Stimulated activated CD8-positive, alpha-beta memory T cell treated with anti-CD3 and anti-CD28 coated beads, Interleukin-15, amount 100 ng/mL, for 4 hours (primary cell): ENCODE results near the gene CCDC33.

Experiments used
- DNase-seq, 2 donors: peaks; one replicate each; pipeline ENCODE4 v3.0.0-alpha.2; 2020; ENCODE audit warnings: low read depth in 2 of 2

Gene CCDC33

DNA sequence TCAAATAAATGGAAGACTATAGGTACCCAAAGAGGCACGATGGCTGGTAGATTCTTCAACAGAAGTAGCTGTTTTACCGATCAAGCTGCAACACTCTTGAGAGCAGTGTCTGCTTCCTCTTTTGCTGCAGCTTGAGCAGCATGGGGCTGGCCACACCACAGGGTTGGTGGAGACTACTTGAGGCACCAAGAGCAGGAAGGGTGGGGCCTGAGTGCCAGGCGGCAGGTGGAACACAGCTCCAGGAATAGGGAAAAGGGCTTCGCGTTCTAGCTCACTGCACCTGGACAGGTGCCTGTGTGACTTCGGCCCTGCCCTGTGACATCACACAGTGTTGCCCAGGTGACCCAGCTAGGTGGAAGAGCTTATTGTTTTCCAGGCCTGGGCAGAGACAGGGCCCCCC is at the start of gene CCDC33:
Gene CCDC33 (plus strand): TSS at position 365 of the 400 bp plus-strand sequence. CDS start 394 bp downstream, outside the sequence.
- DNase-seq: no peak

DNA sequence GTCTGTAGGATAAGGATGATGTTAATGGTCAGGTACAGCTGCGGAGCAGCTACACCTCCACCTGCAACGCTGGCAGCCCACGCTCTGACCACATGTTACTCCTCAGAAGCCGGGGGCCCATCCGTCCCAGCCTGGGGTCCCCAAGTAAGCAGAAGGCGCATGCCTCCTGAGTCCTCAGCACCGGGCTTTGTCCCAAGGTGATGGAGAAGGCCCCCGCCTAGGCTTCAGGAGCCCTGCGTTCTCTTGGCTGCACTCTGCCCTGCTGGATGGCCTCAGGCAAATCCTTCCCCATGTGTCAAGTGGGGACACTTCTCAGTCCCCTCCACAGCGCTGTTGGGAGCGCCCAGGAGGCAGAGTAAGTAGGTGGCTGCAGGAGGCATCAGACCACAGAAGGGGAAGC is 47.9 kb upstream of the CCDC33 start:
- DNase-seq: no peak

DNA sequence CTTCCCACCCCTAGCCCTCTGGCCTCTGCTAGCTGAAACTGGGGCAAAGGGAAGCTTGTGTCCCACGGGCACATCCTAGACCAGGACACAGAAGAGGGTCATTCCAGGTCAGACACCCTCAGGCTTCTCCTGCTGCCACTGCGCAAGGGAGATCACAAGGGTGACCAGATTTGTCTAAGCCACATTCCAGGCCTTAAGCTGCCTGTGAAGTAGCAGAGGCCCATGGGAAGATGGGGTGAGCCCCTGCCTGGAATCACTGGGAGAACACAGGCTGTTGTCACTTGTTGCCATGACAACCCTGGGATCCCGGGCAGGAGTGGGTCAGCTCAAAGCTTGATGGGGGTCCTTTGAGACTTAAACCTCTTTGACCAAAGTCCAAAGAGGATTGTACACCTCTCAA is 44.3 kb upstream of the CCDC33 start:
- DNase-seq: no peak

DNA sequence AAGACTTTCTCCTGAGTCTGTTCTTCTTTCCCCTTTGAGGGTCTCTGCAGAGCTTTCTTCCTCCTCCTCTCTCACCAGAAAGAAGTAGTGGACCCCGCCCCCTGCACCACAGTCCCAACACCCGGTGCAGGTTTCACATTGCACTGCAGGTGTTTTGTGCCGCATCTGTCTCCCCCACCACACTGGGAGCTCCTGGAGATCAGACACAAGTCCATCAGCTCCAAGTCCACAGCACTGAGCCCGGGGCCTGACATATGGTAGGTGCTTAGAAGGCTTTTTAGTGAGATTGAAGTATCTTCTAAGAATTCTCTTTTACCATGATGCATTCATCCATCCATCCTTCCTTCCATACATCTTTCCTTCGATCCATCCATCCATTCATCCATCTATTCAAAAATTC is 43.4 kb upstream of the CCDC33 start:
- DNase-seq: no peak

DNA sequence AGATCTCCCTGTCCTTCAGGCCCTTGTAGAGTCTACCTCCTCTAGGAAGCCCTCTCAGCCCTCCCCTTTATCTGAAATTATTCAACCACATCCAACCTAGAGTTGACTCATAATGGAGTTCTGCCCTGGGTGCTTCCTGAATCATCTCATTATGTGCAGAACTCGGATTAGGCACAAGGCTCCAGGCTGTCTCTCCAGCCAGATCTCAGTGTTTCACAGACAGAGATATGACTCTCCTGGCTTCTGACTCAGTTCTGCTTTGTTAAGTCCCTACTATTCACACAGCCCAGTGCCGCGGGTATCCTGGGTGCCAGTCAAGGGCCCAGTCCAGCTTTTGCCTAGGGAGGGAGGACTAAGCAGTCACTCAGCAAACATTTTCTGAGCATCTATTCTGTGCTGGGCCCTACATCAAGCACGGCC is 42.8 kb upstream of the CCDC33 start:
- DNase-seq: no peak

DNA sequence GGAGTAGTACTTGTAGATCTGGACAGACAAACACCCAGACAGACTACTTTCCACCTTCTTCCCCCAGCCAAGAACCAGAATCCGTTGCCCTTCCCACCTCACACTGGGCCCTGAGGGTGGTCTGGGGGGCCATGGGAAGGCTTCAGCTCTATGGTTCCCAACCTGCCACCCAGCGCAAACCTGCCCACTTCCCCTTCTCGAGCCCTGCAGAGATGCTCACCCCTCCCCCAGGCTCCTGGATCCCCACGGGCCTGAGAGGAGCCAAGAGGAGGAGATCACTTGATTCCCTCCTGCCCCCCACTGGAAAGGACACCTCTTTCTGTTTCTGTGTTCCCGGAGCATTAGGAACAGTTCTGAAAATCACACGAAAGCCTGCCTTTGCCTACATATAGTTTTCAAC is 42.2 kb upstream of the CCDC33 start:
- DNase-seq: no peak

DNA sequence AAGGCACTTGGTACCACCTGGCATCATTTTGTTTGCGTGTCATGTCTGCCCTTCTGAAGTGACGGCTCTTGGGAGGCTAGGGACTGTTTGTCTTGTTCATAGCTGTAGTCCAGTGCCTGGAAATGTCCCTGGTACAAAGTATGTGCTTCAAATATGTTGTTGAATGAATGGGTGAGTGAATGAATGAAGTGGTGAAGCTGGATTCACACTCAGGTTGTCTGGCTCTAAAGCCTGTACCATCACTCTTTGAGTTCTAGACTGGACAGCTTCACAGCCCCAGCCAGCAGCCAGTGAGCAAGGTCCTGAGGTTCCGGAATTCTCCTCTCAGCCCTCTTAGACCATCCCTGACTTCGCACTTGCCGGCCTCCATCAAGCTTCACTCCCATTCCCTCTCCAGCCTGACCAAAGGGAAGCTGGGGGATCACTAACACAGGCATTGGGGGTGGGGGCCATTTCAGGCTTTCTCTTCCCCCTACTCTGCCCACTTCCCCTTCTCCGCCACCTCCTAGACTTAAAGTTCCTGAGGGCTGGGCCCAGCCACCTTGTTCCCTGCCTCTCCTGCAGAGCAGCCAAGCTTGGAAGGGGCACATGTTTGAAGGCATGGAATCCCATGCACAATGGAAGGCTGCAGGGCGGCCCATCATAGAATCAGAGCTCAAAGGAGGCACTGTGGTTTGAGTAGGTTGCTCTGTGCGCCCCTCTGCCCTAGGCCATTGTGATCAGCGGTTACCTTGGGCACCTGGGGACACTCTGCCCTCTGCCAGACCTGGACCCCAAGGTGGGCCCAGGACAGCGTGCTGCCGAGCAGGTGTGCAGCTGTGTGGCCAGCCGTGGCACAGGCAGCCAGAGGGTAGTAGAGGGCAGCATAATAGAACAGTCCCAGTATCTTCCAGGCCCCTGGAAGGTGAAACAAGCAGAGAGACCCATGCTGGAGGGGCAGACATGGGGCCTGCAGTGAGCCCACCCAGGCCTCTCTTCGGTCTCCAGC is 41.3 kb upstream of the CCDC33 start:
- DNase-seq: no peak

DNA sequence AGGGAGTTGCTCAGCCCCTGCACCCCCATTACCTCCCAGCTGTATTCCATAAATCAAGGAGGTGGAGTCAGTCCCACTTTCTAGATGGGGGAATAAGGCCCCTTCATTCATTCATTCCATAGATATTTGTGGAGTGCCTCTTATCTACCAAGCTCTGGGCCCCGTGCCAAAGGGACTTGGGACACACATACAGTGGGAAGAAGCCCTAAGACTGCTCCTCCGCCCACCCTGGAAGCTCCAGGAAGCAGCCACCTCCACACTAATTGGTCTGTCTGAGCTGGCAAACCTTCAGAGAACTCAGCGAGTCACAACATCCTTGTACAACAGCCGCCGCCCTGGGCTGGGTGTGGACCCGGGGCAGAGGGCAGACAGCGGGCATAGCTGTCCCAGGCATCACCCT is 40.0 kb upstream of the CCDC33 start:
- no peak for DNase-seq

DNA sequence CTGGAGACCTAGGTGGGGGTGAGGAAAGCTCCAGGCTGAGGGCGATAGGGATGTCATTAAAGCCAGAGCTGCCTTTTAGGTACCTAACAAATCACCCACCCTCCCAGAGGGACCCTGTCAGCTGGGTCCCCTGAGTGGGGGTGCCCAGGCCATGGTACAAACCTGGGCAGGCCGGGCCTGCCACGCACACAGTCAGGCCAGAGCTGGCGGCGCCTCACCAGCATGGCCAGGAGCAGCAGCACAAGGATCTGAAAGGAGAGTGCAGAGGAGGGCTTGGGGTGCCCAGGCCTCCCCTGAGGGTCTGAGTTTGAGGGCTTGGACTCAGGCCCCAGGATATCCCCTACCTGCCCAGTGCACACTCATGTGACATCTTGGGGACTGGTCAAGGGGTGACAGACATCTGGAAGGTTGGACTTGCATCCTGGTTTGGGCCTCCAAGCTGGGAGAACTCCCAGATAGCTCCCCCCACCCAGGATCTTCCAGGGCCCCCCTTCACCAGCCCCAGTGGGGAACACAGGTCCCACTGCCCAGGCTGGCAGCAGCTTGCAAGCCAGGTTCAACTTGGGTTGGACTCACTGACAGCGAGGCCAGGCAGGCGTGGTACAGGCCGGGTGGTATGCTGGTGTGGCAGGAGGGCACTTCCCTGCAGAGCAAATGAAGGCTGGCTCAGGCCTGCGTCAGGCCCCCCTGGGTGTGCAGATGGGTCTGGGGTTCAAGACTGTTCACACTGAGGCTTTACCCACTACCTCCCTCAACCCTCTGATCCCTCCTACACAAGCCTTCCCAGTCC is 38.8 kb upstream of the CCDC33 start:
- no peak for DNase-seq

DNA sequence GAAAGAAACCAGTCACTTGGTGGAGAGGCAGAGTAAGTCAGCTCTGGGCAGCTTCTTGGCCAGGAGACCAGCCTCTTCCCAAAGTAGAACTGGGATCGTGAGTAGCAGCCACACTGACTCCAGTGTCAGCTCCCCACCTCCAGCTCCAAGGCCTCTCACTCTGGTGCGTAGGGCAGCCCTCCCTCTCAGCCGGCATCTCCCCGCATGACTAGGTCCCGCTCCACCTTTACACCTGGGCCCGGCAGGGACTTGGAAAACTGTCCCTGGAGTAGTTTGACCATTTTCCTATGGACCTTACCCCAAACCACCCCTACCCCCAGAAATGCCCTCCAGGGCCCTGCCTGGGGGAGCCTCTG is 36.9 kb upstream of the CCDC33 start:
- no peak for DNase-seq

DNA sequence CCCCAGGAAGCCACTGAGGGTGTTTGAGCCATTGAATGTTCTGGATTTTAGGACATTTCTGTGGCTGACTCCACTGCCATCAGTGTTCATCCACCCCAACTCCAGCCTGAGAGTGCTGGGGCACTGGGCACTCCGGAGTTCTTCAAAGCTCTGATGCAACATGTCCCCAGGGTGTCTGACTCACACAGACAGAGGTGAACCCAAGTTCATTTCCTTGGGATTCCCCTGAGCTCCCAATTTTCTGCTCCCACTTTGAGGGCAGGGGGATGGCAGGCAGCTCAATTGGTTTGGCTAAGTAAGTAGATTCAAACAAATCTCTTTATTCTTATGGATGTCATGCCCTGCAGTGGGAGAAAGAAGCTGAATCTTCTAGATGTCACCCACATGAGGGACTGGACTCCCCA is 35.7 kb upstream of the CCDC33 start:
- no peak for DNase-seq

DNA sequence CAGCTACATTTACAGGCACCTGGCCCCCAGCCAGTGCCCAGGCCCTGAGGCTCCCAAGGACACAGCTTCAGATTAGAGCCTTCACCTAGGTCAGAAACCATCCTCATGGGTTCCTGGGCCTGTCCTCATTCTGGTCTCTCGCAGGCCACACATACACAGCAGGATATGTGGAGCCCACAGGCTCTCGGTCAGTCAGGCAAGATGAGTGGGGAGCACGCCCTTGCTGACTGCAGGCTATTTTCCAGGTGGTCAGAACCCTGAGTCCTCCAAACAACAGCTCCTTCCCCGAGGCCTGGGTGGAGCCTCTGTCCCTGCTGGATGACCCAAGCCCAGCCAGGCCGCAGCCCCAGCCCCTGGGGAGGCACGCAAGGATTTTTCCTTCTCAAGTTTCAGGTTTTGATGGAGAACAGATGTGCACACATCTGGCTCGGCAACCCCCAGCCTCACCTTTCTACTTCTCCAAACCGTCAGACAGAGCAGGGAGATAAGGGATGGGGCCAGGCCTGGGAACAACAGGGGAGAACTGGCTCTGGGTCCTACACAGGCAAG is 35.2 kb upstream of the CCDC33 start:
- no peak for DNase-seq

DNA sequence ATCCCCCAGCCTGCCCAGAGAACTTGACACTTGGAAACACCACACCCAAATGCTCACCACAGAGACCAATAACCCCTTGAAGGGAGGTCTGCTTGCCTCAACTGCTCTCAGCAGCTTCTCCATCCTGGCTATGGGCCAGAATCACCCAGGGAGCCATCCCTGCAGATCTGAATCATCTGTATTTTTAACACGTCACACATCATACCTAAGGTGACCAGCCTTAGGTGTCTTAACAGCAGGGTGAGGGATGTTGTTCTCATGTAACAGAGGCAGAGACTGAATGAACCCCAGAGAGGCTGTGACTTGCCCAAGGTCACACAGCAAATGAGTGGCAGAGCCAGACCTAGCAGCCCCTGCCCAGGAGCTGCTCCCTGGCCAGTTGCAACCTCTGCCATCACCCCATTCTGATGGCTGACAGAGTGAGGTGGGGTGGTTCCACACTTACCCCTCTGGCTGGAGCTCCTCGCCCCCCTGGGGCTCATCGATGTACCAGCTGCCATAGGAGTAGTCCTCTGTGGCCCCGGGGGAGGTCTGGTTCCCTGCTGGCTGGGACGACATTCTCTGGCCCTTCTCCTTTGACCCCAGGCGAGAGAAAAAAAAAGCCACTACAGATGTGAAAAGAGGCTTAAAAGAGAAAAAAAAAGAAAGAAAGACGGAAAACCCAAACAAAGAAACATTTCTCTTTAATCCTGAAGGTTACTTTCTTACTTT is 34.3 kb upstream of the CCDC33 start:
- no peak for DNase-seq

DNA sequence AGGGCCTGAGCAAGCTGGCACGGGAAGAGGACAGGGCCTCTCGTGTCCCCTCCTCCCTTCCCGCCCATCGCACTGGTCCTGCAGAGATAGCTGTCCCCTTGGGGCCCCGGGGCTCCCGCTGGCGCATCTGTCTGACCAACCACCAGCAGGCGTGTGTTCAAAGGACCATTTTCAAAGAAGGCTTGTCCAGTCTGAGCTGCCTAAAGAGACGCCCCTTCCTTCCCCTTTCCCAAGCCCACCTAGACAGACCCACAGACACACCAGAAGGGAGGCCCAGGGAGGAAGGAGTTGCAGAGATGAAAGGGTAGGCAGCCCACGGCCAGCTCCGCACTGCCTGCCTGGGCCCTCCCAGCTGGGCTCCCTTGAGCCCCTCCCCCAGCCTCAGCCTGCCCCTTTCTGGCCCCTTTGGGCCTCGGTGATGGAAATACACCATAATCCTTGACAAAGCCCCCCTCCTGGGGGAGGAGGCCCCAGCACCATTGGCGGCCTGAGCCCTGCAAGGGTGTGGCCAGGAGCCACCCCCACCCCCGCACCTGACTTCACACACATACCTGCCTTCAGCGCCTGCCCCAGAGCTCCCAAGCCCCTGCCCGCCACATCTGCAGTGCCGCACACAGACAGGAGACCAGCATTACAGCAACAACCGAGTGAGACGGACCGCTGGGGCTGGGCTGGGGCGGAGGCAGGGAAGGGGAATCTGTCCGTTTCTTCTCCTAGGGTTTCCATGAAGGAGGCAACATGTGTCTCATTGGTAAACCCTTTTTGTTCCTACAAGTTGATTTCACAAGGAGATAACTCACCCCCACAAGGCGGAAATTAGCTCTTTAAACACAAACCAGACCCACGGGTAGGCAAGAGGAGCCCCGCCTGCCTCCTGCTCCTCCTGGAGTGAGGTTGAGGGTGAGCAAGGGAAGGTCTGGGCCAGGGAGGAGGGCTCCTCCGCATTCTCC is 33.4 kb upstream of the CCDC33 start, which contains the start of gene STRA6:
Gene STRA6 (minus strand): TSS at position 336 of the 950 bp plus-strand sequence. CDS start 520 bp downstream, outside the sequence.
- no peak for DNase-seq

DNA sequence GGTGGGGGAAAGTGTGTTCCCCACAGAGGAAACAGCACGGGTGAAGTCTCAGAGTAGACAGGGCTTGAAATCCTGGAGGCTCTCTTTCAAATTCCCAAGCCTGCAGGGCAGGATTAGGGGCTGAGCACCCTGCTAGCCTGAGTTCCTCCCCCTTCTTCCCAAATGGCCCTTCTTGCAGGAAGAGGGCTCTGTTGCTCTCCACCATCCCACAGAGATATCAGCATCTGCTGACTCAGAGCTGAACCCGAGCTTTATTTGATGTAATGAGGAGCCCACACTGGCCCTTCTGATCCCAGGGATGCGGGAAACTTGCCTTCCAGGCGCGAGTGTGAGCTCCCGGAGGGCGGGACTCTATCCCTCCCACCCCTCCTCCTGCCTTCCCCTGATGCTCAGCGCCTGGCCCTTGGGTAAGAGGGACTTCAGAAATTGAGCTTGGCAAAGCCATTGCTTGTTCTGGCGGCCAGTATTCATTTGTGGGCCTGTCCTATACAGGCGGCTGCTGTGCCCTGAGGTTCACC is 32.2 kb upstream of the CCDC33 start:
- no peak for DNase-seq

DNA sequence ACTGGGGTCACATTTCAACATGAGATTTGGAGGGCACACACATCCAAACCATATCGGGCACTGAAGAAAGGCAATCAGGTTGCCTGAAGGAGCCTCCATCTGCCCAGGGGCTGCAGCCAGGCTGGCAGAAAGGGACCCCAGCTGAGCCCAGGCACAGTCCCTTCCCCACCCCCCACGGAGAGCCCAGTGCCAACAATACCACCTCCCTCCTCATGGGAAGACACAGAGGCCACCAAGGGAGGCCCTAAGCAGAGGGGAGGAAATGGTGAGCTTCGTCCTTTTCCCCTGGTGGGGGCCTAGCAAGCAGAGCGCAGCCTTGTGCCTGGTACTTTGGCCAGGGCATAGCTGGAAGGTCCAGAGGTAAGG is 30.6 kb upstream of the CCDC33 start:
- DNase-seq: no peak

DNA sequence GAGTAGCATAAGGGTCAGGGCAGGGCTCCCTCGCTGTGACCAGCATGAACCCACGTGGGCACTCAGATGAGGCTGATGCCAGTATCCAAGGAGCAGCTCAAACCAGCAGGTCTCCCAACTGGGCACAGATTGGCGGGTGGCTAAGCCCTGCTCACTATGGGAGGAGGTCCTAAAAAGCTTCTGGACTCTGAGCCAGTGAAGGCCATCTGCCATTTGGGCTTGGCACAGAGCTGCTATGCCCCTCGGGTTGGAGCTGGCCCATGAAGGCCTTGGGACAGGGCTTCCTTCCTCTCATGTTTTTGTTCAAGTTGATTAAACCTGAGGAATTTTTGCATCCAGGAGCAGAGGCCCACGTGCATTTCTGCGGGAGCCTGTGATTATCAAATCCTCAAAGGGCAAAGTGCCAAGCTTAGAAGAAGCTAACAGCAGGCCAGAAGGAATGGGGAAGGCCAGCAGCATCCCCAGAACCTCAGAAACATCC is 29.3 kb upstream of the CCDC33 start:
- DNase-seq: no peak

DNA sequence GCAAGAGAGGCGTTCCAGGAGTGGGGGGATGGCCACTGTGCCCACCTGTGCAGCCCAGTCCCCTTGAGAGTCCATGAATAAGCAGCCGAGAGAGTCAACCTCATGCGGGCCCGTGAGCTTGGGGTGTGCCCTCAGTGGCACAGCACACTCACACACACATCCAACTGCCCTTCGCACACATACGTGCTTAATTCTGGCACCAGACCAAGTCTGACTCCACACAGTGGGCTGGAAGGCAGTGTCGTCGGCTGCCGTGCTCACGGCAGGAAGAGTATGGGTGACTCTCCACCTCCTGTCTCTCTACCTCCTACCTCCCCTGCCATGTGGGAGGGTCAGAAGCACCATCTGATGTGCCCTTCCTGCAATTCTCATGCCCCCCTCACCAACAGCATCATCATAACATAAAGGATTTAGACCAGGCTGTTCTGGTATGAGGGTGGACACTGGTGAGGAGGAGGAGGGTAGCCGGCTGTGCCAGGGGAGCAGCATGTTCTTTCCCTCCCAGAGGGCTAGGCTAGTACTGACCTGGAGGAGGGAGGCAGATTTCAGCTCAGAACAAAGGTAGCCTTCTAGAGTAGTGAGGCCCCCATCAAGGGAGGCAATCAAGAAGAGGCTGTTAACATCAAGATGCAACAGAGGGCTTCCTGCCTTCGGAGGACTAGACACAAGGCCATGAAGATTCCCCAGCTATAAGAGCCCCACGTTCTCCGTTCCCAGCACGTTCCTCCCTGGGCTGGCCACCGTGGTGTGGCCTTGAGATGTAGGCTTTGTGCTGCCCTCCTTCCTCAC is 28.3 kb upstream of the CCDC33 start:
- no peak for DNase-seq

DNA sequence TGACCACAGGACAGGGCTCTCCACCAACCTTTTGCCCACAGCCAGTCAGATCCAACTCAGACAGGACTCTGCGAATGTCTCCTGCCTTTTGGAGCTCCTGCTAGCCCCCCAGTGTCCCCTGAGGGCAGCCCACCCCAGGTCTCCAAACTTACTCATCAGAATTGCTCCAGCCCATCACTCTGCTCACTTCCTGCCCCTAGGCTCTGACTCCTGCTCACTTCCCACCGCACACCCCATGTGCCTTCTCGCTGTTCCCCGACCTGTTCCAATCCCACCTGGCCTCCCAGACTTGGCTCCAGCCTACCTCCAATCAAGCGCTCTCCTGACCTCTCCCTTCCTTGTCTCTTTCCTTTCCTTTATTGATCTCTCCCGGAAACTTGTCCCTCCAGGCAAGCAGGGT is 27.6 kb upstream of the CCDC33 start:
- no peak for DNase-seq
